DMS53 (cell line): ENCODE measurements around the gene ZNF573.
"Not testable (repeated sequence)": the region's sequence is repeated elsewhere in the genome, so short reads cannot be mapped to it uniquely, and the experiment has no call there.

Experiments
- DNase-seq: peaks from one replicate; lab custom pipeline; 2025; lab: John Stamatoyannopoulos, UW

Gene ZNF573

DNA sequence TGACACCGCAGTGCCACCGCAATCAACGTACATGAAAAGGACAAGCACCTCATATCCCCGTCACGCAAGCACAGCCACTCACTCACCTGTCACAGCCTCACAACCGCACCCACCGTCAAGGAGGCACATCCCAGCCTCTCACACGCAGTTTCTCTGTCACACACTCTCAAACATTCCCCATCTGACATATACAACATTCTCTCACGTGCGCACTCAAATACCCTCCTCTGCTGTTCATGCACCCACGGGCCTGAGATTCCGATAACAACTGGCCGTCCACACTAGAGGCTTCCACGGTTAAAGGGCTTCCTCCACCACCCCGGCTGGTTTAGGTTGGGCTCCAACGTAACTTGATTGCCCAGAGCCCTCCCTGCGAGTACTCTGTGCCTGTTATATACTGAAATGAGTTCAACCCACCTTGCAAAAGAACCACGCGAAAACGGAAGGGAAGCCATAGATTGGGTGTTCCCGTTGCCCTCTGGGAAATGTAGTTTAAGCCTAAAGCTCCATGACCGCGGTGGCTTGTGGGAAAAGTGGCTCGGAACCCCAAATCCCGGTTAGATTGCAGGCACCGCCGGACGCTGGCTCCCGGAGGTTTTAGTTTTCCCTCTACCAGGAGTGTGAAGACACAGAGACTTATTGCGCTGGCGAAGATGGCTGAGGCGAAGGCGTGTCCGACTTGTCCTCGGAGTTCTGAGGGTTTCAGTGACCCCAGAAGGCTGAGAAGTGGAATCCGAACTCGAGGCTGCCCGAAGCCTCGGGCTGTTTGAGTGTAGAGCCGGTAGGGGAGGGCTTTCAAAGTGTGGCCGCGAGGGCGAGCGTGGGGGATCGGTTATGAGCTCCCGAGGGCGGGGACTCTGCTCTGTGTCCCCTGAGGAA lies at the start of gene ZNF573:
ZNF573 (minus strand) TSS at position 460 of the 879 bp plus-strand sequence. CDS start 5,857 bp downstream, outside the sequence.
- DNase-seq: peak; percentile 95

DNA sequence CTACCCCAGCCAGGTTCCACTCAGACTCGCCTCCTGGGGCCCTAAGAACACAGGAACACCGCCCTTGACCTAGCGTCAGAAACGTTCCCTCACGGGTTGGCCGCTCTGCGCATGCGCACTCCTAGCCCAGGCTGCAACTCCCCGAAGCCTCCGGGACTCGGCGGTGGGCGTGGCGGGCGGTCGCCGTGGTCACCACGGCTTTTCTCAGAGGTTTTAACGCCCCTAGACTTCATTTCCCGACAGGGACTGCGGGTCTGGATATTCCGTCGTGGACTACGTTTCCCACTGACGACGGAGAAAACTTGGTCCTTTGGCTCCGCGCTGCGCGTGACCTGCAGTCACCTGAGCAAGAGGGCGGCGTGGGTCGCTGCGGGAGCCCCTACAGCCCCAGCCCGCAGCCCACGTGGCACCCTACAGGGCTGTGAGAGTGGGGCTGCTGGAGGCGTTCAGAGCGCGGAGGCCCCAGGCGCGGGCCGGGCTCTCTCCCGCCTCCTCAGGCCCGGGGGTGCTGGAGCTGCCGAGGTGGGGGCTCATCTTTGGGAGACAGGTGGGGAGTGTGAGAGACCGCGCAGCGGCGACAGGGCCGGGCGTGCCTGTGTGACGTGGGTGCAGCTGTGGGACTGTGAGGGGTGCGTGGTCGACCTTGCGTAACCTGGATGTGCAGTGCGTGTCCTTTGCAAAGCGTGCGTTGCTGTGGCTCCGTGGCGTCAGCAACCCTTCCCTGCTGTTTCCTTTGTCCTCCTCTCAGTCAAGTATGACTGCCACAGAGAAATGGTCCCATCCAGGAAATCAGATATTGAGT lies 38.0 kb upstream of the ZNF573 start:
- DNase-seq: peak; percentile 96

DNA sequence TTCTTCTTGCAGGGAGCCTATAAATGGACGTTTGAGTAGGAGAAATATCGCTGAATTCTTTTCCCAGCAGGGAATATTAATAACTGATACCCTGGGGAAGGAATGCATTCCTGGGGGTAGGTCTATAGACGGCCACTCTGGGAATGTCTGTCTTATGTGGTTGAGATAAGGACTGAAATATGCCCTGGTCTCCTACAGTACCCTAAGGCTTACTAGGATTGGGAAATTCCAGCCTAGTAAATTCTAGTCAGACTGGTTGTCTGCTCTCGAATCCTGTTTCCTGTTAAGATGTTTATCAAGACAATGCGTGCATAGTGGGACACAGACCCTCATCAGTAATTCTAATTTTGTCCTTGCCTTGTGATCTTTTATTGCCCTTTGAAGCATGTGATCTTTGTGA lies 36.2 kb upstream of the ZNF573 start:
- DNase-seq: not testable (repeated sequence)

DNA sequence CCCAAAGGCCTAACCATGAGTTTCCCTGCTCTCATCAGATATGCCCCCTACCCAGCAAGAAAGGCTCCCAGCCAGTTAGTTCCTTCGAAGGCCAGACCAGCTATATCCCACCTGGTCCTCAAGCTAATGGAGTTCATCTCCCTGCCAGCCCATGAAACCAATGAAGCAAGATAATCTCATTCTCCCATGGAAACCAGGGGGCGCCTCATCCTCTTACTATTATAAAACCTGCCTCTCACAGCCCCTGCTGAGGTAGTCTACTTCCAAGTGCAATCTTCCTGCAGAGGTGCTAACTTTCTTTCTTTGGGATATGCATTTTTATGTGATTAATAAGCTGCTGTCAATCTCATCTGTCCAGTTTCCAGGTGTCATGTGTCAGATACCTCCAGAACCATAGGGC lies 34.0 kb upstream of the ZNF573 start:
- peak; percentile 19 for DNase-seq

GRCh38 chr19:37809366-37809765 lies 30.0 kb upstream of the ZNF573 start:
- DNase-seq: no peak

DNA sequence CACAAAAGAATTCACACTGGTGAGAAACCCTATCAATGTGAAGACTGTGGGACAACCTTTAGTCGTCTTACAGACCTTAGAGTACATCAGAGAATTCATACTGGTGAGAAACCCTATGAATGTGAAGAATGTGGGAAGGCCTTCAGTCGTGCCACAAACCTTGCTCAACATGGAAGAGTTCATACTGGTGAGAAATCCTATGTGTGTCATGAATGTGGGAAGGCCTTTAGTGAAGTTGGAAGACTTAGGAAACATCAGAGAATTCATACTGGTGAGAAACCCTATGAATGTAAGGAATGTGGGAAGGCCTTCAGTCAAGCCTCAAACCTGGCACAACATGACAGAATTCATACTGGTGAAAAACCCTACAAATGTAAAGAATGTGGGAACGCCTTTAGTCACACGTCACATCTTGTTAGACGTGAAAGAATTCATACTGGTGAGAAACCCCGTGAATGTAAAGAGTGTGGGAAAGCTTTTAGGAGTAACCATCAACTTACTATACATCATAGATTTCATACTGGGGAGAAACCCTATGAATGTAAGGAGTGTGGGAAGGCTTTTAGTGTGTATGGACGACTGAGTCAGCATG lies 24.0 kb upstream of the ZNF573 start:
- no peak for DNase-seq

DNA sequence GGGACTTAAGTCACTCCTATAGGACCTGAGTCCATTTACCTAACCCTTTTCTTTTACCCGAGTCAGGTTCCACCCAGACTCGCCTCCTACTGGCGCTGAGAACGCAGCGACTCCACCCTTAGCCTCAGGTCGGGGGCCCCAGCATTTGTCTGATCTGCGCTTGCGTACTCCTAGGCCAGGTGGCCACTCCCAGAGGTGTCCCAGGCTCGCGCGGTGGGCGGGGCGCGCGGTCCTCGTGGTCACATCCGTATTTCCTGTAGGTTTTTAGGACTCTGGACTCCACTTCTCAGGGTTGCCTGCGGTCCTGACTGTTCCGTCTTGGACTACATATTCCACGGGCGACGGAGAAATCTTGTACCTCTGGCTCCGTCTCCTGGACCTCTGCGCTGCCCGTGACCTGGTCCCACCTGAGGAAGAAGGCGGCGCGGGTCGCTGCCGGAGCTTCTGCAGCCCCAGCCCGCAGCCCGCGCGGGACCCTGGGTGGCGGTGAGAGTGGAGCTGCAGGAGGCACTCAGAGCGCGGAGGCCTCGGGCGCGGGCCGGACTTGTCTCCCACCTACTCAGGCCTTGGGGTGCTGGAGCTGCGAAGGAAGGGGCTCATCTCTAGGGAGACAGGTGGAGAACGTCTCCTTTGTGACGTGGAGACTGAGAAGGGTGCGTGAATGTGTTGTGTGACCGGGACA lies 11.0 kb upstream of the ZNF573 start:
- DNase-seq: peak; percentile 43

- peak; percentile 53 for DNase-seq
Measured at GRCh38 chr19:37778613-37779126, 716 bp downstream of the ZNF573 start.

DNA sequence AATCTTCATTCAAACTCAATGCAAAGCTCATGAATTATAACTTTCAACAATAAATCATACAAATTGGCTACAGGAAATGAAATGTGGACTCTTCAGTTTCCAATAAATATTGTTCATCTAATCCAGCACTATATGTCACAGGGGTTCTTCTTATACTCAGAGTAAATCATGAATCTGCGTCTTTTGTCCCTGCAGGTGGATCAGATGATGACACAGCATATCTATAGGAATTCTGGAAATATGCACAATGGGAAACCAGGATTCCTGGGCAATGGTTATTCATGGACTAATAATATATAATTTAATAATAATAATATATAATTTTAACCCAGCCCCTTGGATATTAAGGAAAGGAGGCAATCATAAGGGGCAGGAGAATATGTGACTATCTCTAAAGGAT lies 8.4 kb downstream of the ZNF573 start:
- no peak for DNase-seq

DNA sequence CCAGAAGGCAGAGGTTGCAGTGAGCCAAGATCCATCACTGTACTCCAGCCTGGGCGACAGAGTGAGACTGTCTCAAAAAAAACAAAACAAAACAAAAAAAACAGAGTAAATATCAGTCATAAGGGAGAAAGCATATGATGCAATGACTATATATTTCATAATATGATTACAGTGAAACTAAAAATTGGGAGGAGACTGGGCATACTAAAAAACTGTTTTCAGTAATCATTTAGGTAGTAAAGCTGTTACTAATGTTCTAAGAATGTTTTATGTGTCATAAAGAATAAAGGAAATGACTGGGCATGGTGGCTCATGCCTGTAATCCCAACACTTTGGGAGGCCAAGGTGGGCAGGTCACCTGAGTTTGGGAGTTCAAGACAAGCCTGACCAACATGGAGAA lies 15.9 kb downstream of the ZNF573 start:
- DNase-seq: no peak

DNA sequence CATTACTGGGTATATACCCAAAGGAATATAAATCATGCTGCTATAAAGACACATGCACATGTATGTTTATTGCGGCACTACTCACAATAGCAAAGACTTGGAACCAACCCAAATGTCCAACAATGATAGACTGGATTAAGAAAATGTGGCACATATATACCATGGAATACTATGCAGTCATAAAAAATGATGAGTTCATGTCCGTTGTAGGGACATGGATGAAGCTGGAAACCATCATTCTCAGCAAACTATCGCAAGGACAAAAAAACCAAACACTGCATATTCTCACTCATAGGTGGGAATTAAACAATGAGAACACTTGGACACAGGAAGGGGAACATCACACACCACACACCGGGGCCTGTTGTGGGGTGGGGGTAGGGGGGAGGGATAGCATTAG lies 21.7 kb downstream of the ZNF573 start:
- DNase-seq: not testable (repeated sequence)

- no peak for DNase-seq
Measured at GRCh38 chr19:37738371-37738770, 41.0 kb downstream of the ZNF573 start.

GRCh38 chr19:37725181-37725580 lies 54.2 kb downstream of the ZNF573 start:
- DNase-seq: peak; percentile 15

DNA sequence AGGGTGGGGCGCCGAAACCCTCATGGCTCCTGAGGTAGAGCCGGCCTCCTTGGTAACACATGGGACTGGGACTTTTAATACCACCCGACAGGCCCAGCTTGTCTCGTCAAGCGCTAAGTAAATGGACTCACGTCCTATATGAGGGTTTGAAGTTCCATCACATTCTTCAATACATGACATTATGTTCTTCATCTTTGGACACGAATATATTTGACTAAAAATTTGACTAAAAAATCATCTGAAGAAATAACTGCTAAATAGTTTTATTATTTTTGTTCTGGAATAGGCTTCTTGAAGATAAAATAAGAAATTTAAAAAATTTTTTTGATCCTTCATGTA lies 59.5 kb downstream of the ZNF573 start:
- no peak for DNase-seq

GRCh38 chr19:37719111-37719926 lies 60.1 kb downstream of the ZNF573 start, which contains the start of gene ZNF607:
Gene ZNF607 (minus strand): TSS chr19:37719761. CDS start chr19:37711618, 8,143 bp downstream.
- peak; percentile 99 for DNase-seq

DNA sequence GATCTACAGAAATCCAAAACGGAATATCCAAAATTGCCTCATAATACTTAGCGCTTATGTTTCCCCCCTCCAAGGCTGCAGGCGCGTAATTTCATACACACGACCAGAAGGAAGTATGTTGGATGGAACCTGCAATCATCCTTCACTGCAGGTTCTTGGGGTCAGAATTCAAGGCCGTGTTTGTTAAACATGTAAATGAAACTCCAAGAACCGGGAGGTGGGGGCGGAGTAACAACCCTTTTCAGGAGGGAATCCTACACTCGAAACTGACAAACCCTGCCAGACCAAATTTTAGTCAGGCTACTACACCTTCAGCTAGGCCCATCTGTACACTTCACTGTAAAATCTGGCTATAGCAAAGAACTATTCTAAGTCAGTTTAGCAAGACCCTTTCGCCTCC lies 61.1 kb downstream of the ZNF573 start:
- DNase-seq: no peak

GRCh38 chr19:37716140-37716539 lies 63.2 kb downstream of the ZNF573 start:
- DNase-seq: no peak

DNA sequence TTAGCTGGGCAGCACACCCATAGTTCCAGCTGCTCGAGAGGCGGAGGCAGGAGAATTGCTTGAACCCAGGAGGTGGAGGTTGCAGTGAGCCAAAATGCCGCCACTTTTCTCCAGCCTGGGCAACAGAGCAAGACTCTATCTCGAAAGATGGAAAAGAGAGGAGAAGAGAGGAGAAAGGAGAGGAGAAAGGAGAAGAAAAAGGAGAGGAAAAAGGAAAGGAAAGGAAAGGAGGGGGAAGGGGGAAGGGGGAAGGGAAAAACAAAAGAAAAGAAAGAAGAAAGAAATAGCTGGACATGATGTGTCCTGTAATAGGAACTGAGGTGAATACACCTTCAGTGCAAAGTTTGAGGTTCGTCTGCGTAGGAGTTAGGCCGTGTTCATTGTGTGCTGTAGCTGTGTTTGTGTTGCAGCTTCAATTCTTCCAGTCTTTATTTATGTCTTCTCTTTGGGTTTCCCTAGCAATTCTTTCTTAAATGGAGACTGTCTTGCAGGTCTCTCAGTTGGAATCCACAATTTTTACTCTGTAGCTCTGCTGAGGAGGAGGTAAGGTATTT lies 73.3 kb downstream of the ZNF573 start:
- DNase-seq: no peak

DNA sequence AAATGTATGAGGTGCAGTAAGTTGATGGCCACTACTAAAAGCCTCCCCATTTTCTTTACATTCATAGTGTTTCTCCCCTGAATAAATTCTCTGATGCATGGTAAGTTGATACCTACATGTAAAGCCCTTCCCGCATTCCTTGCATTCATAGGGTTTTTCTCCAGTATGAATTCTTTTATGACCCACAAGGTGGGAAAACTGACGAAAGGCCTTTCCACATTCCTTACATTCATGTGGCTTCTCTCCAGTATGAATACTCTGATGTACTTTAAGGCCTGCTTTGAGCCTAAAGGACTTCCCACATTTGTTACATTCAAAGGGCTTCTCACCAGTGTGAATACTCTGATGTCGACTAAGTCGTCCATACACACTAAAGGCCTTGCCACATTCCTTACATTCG lies 80.3 kb downstream of the ZNF573 start:
- DNase-seq: no peak

DNA sequence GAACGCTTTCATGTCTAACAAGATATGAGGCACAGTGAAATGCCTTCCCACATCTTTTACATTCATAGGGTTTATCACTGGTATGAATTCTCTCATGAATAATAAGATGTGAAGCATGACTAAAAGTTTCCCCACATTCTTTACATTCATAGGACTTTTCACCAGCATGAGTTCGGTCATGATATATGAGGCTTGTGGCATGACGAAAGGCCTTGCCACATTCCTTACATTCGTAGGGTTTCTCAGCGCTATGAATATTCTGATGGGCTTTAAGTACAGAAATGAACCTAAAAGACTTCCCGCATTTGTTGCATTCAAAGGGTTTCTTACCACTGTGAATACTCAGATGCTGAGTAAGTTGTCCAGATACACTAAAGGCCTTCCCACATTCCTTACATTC lies 81.2 kb downstream of the ZNF573 start:
- DNase-seq: no peak
